Activated T-cell treated with anti-CD3 and anti-CD28 coated beads, Interleukin-2, amount 50 U/mL, for 1 hour (primary cell): ENCODE measurements around the gene SNX1.
"Not testable (repeated sequence)": the region's sequence is repeated elsewhere in the genome, so short reads cannot be mapped to it uniquely, and the experiment has no call there.

Experiments
- DNase-seq: peaks from one replicate; pipeline ENCODE4 v3.0.0-alpha.2; 2020

SNX1 gene

GRCh38 chr15:64073496-64073895 lies 22.3 kb upstream of the SNX1 start:
- DNase-seq: not testable (repeated sequence)

GRCh38 chr15:64082757-64083156 lies 13.0 kb upstream of the SNX1 start:
- no peak for DNase-seq

GRCh38 chr15:64089543-64090280 lies 6.1 kb upstream of the SNX1 start:
- DNase-seq: no peak

DNA sequence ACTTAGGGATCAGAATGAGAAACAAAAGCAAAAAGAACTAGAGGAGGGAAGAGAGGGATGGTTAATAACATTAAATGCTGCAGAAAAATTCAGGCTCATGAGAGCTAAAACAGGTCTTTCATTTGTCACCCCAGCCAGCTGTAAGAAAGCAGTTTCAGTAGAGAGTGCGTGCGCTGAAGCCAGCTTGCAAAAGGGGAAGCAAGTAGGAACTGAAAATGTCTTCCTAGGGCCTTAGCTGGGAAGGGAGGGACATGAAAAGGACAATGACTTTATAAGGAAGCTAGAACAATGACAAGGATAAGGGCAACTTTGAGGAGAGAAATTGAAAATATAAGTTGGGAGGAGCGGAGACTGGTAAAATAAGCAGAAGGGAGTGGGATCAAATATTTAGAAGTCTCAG lies 5.3 kb upstream of the SNX1 start:
- no peak for DNase-seq

DNA sequence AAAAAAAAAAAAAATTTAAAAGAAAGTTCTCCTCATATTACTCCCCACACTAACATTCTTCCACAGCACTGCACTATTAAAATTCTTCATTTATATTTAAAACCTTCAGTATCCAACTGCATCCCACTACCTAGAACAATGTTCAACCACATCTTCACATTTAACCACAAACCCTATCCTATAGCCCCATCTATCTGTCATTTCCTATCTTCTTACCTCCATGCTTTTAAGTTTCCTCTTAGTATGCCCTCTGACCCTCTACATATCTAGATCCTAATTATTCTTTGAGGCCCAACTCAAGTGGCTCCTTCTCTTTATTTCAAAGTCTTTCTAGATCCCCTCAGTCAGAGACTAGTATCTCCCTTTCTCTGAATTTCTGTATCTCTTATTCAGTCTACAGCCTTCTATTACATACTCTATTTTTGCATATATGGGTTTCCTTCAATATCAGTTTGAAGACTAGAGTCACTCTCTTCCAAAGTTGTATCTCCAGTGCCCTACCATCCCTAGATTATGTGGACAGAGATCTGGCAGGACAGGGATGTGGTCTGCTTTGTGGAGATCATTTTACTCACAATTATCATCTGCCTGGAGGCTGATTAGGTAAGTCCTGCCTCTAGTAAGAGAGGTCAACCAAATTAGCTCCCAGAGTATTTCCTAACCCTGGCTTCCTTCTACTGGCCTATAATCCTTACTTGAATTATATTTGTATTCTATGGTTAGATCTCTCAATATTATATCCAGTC lies 3.5 kb upstream of the SNX1 start:
- DNase-seq: no peak

- peak; percentile 39 for DNase-seq
These were observed 2.7 kb upstream of the SNX1 start for GRCh38 chr15:64092864-64093626.

GRCh38 chr15:64093627-64094417 lies 2.0 kb upstream of the SNX1 start, which contains the start of gene CIAO2A:
CIAO2A (minus strand) TSS chr15:64093838; CDS start chr15:64093768, 70 bp downstream.
- DNase-seq: peak; percentile 83

DNA sequence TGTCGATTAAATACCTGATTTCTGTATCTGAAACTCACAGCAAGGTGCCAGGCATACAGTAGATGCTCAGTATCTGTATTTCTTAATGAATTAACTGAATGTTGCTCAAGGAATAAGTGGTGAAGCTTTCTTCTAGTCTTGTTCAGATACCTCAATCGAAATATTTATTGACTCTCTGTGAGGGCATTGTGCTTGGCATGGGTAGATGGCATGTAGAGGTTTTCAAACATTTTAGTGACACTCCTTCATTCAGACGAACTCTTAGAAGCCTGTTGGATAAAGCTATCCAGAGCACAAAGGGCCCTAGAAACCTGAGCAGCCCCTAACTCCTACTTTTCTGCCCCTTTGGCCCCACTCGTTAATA lies 369 bp upstream of the SNX1 start:
- DNase-seq: no peak

DNA sequence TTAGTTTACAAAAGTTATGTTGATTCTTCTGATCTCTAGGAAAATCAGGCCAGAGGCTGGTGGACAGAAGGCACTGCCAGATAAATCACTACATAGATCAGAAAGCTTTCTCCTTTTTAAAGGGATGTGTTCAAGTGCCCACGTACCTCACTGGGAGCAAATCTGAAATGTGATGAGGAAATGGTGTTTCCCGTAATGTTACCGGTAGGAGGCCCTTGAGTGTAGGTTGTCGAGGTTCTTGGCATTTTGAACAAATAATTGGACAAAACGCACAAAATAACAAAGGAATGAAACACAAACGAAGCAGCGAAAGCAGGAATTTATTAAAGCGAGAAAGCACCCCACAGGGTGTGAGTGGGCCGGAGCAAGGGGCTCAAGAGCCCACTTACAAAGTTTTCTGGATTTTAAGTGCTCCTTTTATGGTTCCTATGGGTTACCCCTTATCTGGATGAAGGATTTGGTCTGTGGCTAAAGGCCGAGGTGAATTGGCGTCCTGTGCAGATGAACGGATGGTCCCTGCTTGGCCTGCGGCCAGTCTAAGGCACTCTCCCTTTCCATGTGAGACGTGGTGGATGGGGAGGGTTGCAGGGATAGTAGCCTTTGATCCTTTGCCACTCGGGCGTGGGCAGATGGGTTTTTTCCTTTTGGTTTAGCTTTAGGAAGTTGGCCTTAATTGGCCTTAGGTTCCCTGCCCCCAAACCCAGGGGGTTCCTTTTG lies 1.0 kb downstream of the SNX1 start:
- no peak for DNase-seq

DNA sequence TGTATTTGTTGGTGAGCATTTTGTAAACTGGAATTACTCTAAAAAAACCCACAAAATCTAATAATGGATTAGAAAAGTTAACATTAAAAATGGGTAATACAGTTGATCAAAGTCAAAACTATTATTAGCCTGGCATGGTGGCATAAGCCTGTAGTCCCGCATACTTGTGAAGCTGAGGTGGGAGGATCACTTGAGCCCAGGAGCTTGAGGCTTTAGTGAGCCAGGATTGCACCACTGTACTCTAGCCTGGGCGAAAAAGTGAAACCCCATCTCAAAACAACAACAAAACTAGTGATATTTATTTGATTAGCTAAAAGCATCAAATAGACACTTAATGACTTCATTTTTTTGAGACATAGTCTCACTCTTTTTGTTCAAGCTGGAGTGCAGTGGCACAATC lies 3.6 kb downstream of the SNX1 start:
- no peak for DNase-seq

DNA sequence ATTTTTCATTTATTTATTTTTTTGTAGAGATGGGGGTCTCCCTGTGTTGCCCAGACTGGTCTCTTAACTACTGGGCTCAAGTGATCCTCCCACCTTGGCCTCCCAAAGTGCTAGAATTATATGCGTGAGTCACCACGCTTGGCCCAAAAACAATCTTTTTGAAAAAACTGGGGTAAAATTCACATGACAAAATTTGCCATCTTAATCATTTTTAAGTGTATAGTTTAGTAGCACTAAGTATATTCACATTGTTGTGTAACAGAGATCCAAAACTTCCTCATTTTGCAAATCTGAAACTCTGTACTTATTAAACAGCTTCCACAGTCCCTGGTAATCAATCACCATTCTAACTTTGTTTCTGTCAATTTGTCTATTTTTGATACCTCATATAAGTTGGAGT lies 5.2 kb downstream of the SNX1 start:
- DNase-seq: no peak

GRCh38 chr15:64102497-64102896 lies 6.7 kb downstream of the SNX1 start:
- DNase-seq: no peak

- DNase-seq: no peak
These were observed 9.4 kb downstream of the SNX1 start for GRCh38 chr15:64105113-64105704.

DNA sequence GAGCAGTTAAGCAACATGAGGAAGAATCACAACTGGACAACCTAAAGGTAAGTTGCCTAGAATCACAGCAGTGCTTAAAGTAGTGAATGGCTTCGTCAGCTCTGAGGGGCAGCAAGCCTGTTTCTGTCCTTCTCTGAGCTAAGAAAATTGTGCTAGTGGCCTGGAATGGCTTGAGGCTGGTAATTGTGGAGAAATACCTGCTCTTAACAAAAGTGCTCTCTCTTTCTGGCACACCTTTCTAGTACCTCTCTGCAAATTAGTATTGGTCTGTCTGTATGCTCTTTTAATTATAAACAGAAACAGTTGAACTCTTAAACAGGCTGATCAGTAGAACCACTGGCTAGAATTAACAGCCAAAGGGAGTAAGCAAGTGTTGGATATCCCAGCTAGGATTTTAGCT lies 11.6 kb downstream of the SNX1 start:
- no peak for DNase-seq

- not testable (repeated sequence) for DNase-seq
These were observed 14.4 kb downstream of the SNX1 start for GRCh38 chr15:64110108-64110701.

- DNase-seq: no peak
These were observed 15.3 kb downstream of the SNX1 start for GRCh38 chr15:64110950-64111678.

DNA sequence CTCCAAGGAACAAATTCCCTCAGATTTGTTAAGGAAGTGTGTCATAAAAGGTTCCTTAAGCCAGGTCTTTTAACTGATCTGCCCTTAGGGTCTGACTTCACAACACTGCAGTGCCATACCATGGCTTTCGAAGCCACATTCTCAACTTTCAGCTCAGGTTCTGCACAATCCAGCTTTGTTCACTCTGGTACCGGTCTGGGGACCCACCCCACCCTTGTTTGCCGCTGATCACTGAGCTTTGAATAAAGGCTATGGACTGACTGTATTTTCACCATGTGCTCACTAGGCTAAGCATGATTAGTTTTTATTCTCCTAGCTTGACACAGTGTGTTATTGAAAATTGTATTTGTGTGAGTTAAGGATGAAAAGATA lies 15.9 kb downstream of the SNX1 start:
- no peak for DNase-seq

GRCh38 chr15:64112073-64112772 lies 16.4 kb downstream of the SNX1 start:
- no peak for DNase-seq

GRCh38 chr15:64112904-64113303 lies 17.1 kb downstream of the SNX1 start:
- DNase-seq: no peak
